Adrenal gland (tissue), 12 donors: ENCODE data around the gene ACOX2. TPM values are rescaled to one million over a fixed set of nuclear protein-coding genes. Genes with fewer than 3 reads are reported as not detected.

ENCODE experiments used
- DNase-seq, 7 donors: peaks; one replicate each; pipeline ENCODE4 v3.0.0-alpha.2; 2019 to 2020
- H3K27ac ChIP-seq, 5 donors: fragments of 200-600 bp; sonication (generic) in 4 of 5; 1 replicate in 3 of 5; 2 replicates in 2 of 5; pipeline versions ENCODE4 v1.5.1 to v1.8.0; 2016 to 2020; ENCODE audit warnings: mild to moderate bottlenecking in 1 of 5
- H3K27me3 ChIP-seq: fragments of 200-600 bp; 2 replicates; pipeline ENCODE4 v1.8.0; 2021
- H3K36me3 ChIP-seq, 2 donors: fragments of 200-600 bp; replicated peaks in 1 of 2; 1 replicate in 1 of 2; 2 replicates in 1 of 2; pipeline versions ENCODE4 v1.5.1 to v1.8.0; 2018 to 2022
- H3K4me1 ChIP-seq, 2 donors: fragments of 200-600 bp; replicated peaks in 1 of 2; 1 replicate in 1 of 2; 2 replicates in 1 of 2; pipeline versions ENCODE4 v1.5.1 to v1.8.0; 2018 to 2021
- H3K4me3 ChIP-seq, 4 donors: fragments of 200-600 bp; sonication (generic) in 3 of 4; one replicate each; pipeline ENCODE4 v1.5.1; 2016 to 2018
- H3K9me3 ChIP-seq, 3 donors: fragments of 200-600 bp; sonication (generic) in 1 of 3; replicated peaks in 1 of 3; 1 replicate in 2 of 3; 2 replicates in 1 of 3; pipeline versions ENCODE4 v1.5.1 to v1.8.0; 2016 to 2021
- POLR2A ChIP-seq, 2 donors: fragments of 450-650 bp; IDR thresholded peaks; one replicate each; pipeline ENCODE4 v1.6.1; 2017; ENCODE audit warnings: antibody characterized with exemption in 2 of 2, mild to moderate bottlenecking in 2 of 2, moderate library complexity in 1 of 2
- WGBS, 4 donors: extraction: QIAGEN DNeasy Blood & Tissue Kit in 2 of 4; methylation state at CpG; one replicate each; pipeline versions ENCODE4 v1.1.5 to v1.1.7; 2013 to 2017; 5-methylcytosine and 5-hydroxymethylcytosine counted together
- intact Hi-C, 2 donors: fragments of 100-400 bp; cut with DNase I; formaldehyde crosslinking; loops; one replicate each; pipeline versions ENCODE4 v1.14.1 to v1.15.0; 2022 to 2023
- polyA plus RNA-seq, 3 donors: library from polyadenylated mRNA; stranded (reverse); fragments of 200-250 nt in 2 of 3; fragments of 350-450 nt in 1 of 3; fragmentation: Illumina TruSeq in 1 of 3; extraction: RNeasy Lipid Tissue Mini Kit (QIAGEN cat#74804) in 1 of 3; gene quantifications; one replicate each; pipeline ENCODE4 v1.2.3, GENCODE V29; 2013 to 2014
- total RNA-seq, 9 donors: library from RNA; depleted of rRNA in 4 of 9; stranded (reverse); fragments of >200 nt in 4 of 9; fragments of 120-200 nt in 1 of 9; fragmentation: NEBNext Ultra II Directional in 1 of 9; extraction: Animal tissue kit (Norgen Biotek cat#: 25700) in 1 of 9; gene quantifications; one replicate each; pipeline versions ENCODE4 v1.1.0 to v1.2.4, GENCODE V29; 2013 to 2023
- TF ChIP-seq, protein P1 (sequence below), 6 experiments: fragments of 450-650 bp in 4 of 6; fragments of 200-600 bp in 2 of 6; sonication (generic) in 1 of 6; IDR thresholded peaks; 1 replicate in 5 of 6; 2 replicates in 1 of 6; pipeline versions ENCODE4 v1.5.1 to v1.8.0; 2016 to 2021; ENCODE audit warnings: antibody characterized with exemption in 6 of 6, mild to moderate bottlenecking in 2 of 6, moderate library complexity in 1 of 6
- donor health status: healthy with polysubstance abuse.
- donor health status: Bipolar disorder and iron deficiency.
- donor health status: DM: yes; HTN: yes; CAD: no.
- donor health status: DM: no; HTN: no; CAD: no.
- donor health status: DM: no; HTN: no; CAD: no.
- donor health status: DM: yes; HTN: yes; CAD: no.

Gene ACOX2
- total and polyA plus RNA-seq, 12 donors = 8.1 to 65.5 (median 32.8) TPM

DNA sequence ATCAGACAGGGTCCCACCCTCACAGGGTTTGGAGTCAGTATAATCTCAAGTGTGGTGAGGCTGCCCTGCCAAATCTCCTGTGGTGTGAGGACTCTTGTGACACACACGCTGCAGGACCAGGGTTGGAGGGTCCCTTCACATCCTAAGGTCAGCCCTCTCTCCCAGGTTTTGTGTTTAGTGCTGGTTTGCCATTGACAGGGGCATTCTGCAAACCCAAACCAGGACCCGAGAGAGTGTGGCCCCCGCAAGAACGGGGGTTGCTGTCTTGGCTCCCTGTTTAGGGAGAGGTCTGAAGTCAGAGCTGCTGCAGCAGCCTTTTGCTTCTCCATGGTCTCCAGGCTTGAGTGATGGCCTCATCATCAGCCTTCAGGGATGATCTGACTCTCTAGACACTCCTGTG is 25.5 kb upstream of the ACOX2 start:
- DNase-seq = peak in 1 of 7 donors; percentile 10
- Histone ChIP-seq H3K4me1 (no peaks in the 10 kb centered on the region), H3K9me3 (no peaks in the 10 kb centered on the region), H3K36me3 (no peaks in the 10 kb centered on the region), H3K27ac (no peak overlapping the region), H3K4me3 (no peak overlapping the region), H3K27me3 (no peaks in the 10 kb centered on the region)
- intact Hi-C loops = no loop called here
- 80 to 100% (median 89%) methylated on average over 3 to 4 of the region's 4 CpGs for WGBS, 4 donors
- TF ChIP-seq, protein P1, sequence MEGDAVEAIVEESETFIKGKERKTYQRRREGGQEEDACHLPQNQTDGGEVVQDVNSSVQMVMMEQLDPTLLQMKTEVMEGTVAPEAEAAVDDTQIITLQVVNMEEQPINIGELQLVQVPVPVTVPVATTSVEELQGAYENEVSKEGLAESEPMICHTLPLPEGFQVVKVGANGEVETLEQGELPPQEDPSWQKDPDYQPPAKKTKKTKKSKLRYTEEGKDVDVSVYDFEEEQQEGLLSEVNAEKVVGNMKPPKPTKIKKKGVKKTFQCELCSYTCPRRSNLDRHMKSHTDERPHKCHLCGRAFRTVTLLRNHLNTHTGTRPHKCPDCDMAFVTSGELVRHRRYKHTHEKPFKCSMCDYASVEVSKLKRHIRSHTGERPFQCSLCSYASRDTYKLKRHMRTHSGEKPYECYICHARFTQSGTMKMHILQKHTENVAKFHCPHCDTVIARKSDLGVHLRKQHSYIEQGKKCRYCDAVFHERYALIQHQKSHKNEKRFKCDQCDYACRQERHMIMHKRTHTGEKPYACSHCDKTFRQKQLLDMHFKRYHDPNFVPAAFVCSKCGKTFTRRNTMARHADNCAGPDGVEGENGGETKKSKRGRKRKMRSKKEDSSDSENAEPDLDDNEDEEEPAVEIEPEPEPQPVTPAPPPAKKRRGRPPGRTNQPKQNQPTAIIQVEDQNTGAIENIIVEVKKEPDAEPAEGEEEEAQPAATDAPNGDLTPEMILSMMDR (IDR thresholded peaks at IDR 0.05) = no peak
- TF ChIP-seq POLR2A (IDR thresholded peaks at IDR 0.05) = no peak

DNA sequence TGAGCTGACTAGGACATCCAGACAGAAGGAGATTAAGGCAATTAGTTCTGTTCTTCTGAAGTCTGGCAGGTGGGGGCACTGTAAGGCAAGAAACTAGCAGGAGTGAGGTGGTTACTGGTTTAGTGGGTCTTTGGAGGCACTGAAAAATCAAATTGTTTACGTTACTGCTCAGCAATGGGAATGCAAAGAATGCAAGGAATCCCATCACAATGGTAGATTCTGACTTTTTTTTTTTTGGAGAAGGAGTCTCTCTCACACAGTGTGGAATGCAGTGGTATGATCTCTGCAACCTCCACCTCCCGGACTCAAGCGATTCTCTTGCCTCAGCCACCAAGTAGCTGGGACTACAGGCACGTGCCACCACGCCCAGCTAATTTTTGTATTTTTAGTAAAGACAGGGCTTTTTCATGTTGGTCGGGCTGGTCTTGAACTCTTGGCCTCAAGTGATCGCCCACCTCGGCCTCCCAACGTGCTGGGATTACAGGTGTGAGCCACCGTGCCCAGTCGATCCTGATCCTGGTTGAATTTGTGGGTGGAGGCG is 23.9 kb upstream of the ACOX2 start:
- no peak overlapping the region for H3K27ac ChIP-seq
- no peaks in the 10 kb centered on the region for H3K36me3 ChIP-seq
- no peak overlapping the region for H3K4me3 ChIP-seq
- intact Hi-C loops = no loop called here
- no peaks in the 10 kb centered on the region for H3K4me1 ChIP-seq
- no peak for TF ChIP-seq POLR2A (IDR thresholded peaks at IDR 0.05)
- TF ChIP-seq, protein P1 (IDR thresholded peaks at IDR 0.05) = peak in 2 of 6 experiments; percentile 6 to 11
- no peaks in the 10 kb centered on the region for H3K27me3 ChIP-seq
- no peak for DNase-seq
- H3K9me3 ChIP-seq = no peaks in the 10 kb centered on the region
- WGBS, 4 donors = 74 to 87% (median 80%) methylated on average over 12 of the region's 12 CpGs

DNA sequence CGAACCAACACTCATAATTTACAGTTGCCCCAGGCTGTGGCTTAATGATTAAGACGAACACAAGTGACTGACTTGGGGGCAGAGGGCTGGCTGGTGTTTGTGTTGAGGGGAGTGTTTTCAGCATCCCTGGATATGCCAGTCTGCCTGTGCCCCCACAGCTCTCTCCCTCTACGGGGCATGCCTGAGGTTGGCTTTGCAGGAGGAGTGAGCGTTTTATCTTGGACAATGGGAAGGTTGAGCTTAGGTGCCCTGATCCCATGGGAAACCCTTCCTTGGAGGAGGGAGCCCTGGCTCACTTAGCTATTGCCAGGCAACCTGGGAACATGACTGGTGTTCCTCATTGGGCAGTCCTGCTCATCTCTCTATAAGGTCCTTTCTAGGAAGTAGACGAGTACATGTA is 22.6 kb upstream of the ACOX2 start:
- intact Hi-C loops = no loop called here
- DNase-seq = no peak
- H3K36me3 ChIP-seq = no peaks in the 10 kb centered on the region
- TF ChIP-seq, protein P1 (IDR thresholded peaks at IDR 0.05) = no peak
- TF ChIP-seq POLR2A (IDR thresholded peaks at IDR 0.05) = no peak
- no peak overlapping the region for H3K4me3 ChIP-seq
- no peaks in the 10 kb centered on the region for H3K9me3 ChIP-seq
- no peak overlapping the region for H3K27ac ChIP-seq
- WGBS, 4 donors = 83 to 94% (median 89%) methylated on average over 5 of the region's 5 CpGs
- no peaks in the 10 kb centered on the region for H3K4me1 ChIP-seq
- H3K27me3 ChIP-seq = no peaks in the 10 kb centered on the region

DNA sequence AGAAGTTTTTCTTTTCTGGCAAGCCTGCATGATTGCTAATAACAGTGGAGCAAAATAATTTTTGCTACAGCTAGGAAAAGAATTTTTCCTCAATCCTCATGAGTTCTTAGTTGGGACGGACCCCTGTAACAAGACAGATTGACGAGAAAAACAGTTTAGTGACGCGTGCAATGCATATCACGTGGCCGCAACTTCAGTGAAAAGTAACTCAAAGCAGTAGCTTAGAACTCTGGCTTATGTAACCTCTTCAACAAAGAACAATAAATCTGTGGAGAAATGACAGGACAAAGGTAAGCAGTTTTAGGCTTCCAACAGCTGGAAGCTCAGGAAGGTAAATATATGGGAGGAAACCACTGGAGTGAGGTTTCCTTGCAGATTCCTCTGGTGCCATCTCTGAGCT is 20.5 kb upstream of the ACOX2 start:
- Histone ChIP-seq H3K27me3 (no peaks in the 10 kb centered on the region), H3K4me1 (no peaks in the 10 kb centered on the region), H3K9me3 (no peaks in the 10 kb centered on the region), H3K4me3 (no peak overlapping the region), H3K36me3 (no peaks in the 10 kb centered on the region), H3K27ac (no peak overlapping the region)
- DNase-seq = no peak
- 88 to 93% (median 92%) methylated on average over 6 of the region's 6 CpGs for WGBS, 4 donors
- intact Hi-C loops = no loop called here
- no peak for TF ChIP-seq POLR2A (IDR thresholded peaks at IDR 0.05)
- TF ChIP-seq, protein P1 (IDR thresholded peaks at IDR 0.05) = no peak
